ENCODE results near the gene CRB1. TPM values are rescaled to one million over a fixed set of nuclear protein-coding genes. Genes with fewer than 3 reads are reported as not detected.

CRB1 gene
- total and polyA plus RNA-seq, 2 of the 8 experiments (the other 6 are each of a cell fraction or from before 2014, with no cell fraction given) = 0.03 TPM; not detected in 1

DNA sequence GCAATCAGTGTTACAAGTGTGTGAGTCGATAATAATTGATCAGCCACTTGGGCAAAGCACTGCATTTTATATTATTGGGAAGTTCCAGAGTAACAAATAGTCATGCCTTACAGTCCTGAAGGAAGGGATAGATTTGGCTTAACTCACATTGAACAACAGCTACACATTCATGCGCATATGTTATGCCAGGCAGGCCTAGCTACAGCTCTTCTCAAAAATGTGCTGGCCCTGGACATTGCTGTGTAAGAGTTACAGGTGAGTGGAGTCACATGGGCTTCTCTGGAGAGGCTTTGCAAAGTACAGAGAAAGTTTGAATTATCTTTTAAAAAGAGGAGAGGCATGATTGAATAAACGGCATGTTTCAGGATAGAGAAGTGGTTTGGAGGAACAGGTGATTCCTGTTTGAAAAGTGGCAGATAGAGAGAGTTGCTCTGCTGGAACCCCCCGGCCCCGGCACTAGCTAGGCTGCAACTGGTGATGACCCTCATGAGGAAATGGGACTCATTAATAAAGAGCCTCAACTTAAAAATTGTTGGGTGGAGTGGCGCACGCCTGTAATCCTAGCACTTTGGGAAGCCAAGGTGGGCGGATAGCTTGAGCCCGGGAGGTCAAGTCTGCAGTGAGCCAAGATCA lies 200.6 kb downstream of the CRB1 start (continued):
- TF ChIP-seq, protein P1, sequence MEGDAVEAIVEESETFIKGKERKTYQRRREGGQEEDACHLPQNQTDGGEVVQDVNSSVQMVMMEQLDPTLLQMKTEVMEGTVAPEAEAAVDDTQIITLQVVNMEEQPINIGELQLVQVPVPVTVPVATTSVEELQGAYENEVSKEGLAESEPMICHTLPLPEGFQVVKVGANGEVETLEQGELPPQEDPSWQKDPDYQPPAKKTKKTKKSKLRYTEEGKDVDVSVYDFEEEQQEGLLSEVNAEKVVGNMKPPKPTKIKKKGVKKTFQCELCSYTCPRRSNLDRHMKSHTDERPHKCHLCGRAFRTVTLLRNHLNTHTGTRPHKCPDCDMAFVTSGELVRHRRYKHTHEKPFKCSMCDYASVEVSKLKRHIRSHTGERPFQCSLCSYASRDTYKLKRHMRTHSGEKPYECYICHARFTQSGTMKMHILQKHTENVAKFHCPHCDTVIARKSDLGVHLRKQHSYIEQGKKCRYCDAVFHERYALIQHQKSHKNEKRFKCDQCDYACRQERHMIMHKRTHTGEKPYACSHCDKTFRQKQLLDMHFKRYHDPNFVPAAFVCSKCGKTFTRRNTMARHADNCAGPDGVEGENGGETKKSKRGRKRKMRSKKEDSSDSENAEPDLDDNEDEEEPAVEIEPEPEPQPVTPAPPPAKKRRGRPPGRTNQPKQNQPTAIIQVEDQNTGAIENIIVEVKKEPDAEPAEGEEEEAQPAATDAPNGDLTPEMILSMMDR (IDR thresholded peaks at IDR 0.05; ENCODE audit: control extremely low read depth in 1 of 3, insufficient read depth in 1 of 3, low read depth in 1 of 3, low read length in 3 of 3) = no peak
- no peak for TF ChIP-seq NANOG (IDR thresholded peaks at IDR 0.05; ENCODE audit: insufficient read depth, low read depth, low read length, poor library complexity, severe bottlenecking)
- no peak for TF ChIP-seq TAF1 (IDR thresholded peaks at IDR 0.05; ENCODE audit: low read depth, low read length)
- no peak for TF ChIP-seq MAFK (IDR thresholded peaks at IDR 0.05; ENCODE audit: low read depth, low read length)
- no peak for TF ChIP-seq GABPA (IDR thresholded peaks at IDR 0.05; ENCODE audit: borderline replicate concordance, insufficient read depth, low read length)
